ENCODE results near the gene VIL1.

DNA sequence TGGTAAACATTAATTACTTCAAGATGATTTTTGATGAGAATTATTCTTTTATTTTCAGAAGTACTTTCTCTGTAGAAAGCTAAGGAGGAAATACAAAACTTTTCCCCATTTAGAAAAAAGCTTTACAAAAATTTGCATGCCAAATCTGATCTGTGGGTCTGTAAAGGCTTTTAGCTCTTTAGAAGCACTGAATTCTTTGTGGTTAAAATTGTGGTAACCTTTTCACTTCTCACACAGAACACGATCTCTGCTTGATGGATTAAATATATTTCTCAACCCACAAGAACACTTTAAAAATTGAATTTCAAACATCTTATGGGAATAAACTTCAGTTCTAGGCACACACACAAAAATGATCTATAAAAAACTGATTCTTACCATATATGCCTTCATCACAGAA, 63.7 kb downstream of the VIL1 start:
- TF ChIP-seq, protein P1, sequence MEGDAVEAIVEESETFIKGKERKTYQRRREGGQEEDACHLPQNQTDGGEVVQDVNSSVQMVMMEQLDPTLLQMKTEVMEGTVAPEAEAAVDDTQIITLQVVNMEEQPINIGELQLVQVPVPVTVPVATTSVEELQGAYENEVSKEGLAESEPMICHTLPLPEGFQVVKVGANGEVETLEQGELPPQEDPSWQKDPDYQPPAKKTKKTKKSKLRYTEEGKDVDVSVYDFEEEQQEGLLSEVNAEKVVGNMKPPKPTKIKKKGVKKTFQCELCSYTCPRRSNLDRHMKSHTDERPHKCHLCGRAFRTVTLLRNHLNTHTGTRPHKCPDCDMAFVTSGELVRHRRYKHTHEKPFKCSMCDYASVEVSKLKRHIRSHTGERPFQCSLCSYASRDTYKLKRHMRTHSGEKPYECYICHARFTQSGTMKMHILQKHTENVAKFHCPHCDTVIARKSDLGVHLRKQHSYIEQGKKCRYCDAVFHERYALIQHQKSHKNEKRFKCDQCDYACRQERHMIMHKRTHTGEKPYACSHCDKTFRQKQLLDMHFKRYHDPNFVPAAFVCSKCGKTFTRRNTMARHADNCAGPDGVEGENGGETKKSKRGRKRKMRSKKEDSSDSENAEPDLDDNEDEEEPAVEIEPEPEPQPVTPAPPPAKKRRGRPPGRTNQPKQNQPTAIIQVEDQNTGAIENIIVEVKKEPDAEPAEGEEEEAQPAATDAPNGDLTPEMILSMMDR (conservative IDR thresholded peaks at IDR 0.05), result no peak
- no peak for TF ChIP-seq EZH2 (IDR thresholded peaks at IDR 0.05; ENCODE audit: low read depth)
